ENCODE results near the gene TMEM212. TPM values are rescaled to one million over a fixed set of nuclear protein-coding genes. Genes with fewer than 3 reads are reported as not detected.
A peak's percentile ranks its signal among the peaks of the same experiment; 100 is the strongest.

Gene TMEM212
- total and polyA plus RNA-seq, 2 of the 13 experiments (the other 11 are each of a cell fraction or from before 2014, with no cell fraction given): not detected

- no peak for TF ChIP-seq ZNF550 (CRISPR knock-in tag; IDR thresholded peaks at IDR 0.05; ENCODE audit: borderline replicate concordance)
- TF ChIP-seq, protein P1, sequence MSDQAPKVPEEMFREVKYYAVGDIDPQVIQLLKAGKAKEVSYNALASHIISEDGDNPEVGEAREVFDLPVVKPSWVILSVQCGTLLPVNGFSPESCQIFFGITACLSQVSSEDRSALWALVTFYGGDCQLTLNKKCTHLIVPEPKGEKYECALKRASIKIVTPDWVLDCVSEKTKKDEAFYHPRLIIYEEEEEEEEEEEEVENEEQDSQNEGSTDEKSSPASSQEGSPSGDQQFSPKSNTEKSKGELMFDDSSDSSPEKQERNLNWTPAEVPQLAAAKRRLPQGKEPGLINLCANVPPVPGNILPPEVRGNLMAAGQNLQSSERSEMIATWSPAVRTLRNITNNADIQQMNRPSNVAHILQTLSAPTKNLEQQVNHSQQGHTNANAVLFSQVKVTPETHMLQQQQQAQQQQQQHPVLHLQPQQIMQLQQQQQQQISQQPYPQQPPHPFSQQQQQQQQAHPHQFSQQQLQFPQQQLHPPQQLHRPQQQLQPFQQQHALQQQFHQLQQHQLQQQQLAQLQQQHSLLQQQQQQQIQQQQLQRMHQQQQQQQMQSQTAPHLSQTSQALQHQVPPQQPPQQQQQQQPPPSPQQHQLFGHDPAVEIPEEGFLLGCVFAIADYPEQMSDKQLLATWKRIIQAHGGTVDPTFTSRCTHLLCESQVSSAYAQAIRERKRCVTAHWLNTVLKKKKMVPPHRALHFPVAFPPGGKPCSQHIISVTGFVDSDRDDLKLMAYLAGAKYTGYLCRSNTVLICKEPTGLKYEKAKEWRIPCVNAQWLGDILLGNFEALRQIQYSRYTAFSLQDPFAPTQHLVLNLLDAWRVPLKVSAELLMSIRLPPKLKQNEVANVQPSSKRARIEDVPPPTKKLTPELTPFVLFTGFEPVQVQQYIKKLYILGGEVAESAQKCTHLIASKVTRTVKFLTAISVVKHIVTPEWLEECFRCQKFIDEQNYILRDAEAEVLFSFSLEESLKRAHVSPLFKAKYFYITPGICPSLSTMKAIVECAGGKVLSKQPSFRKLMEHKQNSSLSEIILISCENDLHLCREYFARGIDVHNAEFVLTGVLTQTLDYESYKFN (CRISPR knock-in tag; conservative IDR thresholded peaks at IDR 0.05): 0 out of 2 replicates have a peak, but pooled peaks have one; percentile 37
- TF ChIP-seq ZNF44 (CRISPR knock-in tag; IDR thresholded peaks at IDR 0.05): no peak
- TF ChIP-seq, protein P2, sequence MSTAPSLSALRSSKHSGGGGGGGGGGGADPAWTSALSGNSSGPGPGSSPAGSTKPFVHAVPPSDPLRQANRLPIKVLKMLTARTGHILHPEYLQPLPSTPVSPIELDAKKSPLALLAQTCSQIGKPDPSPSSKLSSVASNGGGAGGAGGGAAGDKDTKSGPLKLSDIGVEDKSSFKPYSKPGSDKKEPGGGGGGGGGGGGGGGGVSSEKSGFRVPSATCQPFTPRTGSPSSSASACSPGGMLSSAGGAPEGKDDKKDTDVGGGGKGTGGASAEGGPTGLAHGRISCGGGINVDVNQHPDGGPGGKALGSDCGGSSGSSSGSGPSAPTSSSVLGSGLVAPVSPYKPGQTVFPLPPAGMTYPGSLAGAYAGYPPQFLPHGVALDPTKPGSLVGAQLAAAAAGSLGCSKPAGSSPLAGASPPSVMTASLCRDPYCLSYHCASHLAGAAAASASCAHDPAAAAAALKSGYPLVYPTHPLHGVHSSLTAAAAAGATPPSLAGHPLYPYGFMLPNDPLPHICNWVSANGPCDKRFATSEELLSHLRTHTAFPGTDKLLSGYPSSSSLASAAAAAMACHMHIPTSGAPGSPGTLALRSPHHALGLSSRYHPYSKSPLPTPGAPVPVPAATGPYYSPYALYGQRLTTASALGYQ (CRISPR knock-in tag; IDR thresholded peaks at IDR 0.05): no peak
- TF ChIP-seq KAT8 (CRISPR knock-in tag; IDR thresholded peaks at IDR 0.05): 0 out of 2 replicates have a peak, but pooled peaks have one; percentile 15
- no peak for TF ChIP-seq ZBTB43 (CRISPR knock-in tag; conservative IDR thresholded peaks at IDR 0.05)
- TF ChIP-seq ZBTB20 (CRISPR knock-in tag; IDR thresholded peaks at IDR 0.05; ENCODE audit: borderline replicate concordance, low read depth): no peak
- TF ChIP-seq STAT5B (CRISPR knock-in tag; IDR thresholded peaks at IDR 0.05): no peak
- no peak for TF ChIP-seq ZNF773 (CRISPR knock-in tag; IDR thresholded peaks at IDR 0.05; ENCODE audit: borderline replicate concordance)
- TF ChIP-seq ZNF543 (CRISPR knock-in tag; IDR thresholded peaks at IDR 0.05): no peak
- no peak for TF ChIP-seq SKIL (CRISPR knock-in tag; IDR thresholded peaks at IDR 0.05; ENCODE audit: borderline replicate concordance)
- TF ChIP-seq, protein P3, sequence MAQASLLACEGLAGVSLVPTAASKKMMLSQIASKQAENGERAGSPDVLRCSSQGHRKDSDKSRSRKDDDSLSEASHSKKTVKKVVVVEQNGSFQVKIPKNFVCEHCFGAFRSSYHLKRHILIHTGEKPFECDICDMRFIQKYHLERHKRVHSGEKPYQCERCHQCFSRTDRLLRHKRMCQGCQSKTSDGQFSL (CRISPR knock-in tag; IDR thresholded peaks at IDR 0.05): no peak
- TF ChIP-seq FOXP4 (CRISPR knock-in tag; IDR thresholded peaks at IDR 0.05): peak; percentile 52; the same call in 1 of the 2 replicates
- TF ChIP-seq ZNF691 (CRISPR knock-in tag; IDR thresholded peaks at IDR 0.05; ENCODE audit: borderline replicate concordance, low read depth): no peak
- TF ChIP-seq ZNF614 (CRISPR knock-in tag; IDR thresholded peaks at IDR 0.05; ENCODE audit: borderline replicate concordance): no peak
- 0 out of 2 replicates have a peak, but pooled peaks have one; percentile 10 for TF ChIP-seq BCL6 (CRISPR knock-in tag; IDR thresholded peaks at IDR 0.05)
- peak; percentile 59 for TF ChIP-seq HNF4A (CRISPR knock-in tag; IDR thresholded peaks at IDR 0.05)
Measured at GRCh38 chr3:171839270-171839669, 3.9 kb upstream of the TMEM212 start (continued).

All from HepG2 (cell line).